SK-N-DZ (cell line): ENCODE data around the gene PRR23E.
A peak's percentile ranks its signal among the peaks of the same experiment; 100 is the strongest.

Source experiments
- DNase-seq: peaks from one replicate; pipeline ENCODE4 v3.0.0-alpha.2; 2015; ENCODE audit warnings: low spot score

Gene PRR23E

DNA sequence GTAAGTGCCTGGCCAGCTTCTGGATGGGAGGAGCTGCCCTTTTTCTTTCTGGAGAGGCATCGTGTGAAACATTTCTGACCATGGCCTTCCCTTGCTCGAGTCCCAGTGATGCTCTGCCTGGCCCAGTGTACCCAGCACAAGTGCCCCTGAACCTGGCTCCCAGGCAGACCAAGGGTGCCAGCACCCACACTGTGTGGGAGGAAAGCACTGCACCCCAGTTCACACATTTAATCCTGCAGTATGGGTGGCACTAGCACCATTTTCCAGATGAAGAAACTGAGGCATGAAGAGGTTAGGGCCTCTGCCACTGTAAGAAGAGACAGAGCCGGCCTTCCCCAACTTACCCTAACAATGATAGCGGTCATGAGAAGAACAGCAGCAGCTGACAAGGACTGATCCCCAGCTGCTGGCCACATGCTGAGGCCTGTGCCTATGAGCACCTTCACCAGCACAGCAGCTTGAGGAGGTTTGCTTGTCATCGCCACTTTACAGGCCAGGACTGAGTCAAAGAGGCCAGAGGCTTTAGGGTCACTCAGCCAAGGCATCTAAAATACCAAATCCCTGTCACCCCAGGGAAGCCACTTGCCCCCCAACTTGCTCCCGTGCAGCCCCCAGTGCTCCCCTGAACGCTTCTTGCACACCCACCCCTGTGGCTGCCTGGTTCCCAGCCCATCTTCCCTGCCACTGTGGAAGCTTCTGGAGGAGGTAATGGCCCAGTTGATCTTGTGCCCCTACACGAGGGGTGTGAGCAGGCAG, 15.0 kb downstream of the PRR23E start:
- DNase-seq = no peak

DNA sequence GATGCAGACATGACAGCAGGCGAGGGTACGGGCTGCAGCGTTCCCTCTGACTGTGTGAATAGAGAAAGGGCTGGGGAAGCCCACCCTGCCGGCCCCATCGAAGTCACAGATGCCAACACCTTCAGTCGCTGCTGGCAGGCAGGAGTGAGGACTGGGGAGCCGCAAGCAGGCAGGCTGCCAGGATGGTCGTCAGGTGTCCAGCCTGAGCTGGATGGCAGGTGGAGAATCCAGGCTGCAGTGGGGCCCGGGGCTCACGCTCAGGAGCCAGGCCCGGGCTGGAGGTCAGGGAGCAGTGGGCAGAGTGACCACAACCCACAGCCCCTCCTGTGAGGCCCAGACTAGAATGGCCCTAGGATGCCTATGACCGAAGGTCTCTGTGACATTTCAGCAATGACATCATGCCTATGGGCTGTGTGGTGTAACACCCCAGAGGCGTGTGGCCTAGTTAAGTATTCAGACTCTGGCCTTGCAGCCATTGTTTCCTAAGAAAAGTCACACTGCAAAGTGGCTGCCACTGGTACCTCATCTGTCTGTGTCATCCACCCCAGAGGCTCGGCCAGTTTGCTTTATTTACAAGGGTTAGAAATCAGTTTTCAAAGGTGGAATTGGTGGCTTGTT, 15.7 kb downstream of the PRR23E start:
- no peak for DNase-seq

DNA sequence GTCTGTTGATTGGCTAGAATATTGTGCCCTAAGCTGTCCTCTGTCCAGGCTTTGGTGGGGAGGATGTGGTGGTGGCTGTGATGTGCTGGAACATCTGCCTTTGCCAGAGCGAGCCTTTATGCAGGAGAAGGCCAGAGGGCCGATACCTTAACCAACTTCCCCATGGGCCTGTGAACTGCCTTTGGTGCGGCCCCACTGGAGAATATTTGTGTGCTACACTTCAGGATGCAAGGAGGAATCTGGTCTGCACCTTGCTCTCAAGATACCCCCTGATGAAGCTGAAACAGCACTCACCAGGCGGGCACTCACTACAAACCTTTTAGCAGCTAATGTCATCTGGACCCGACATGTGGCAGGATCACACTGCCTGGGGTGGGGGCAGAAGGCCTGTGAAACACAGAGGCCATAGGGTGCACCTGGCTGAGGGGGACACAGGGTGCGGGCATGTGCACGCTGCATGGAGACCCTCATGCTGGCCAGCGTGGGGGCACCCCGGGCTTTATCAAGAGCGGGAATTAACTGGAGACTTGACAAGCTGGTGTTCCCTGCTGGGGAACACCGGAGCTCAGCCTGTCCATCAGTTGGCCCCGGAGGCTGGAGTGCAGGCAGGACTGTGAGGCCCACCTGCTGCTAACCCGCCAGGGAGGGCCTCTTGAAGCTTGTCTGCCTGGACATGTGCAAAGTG, 16.4 kb downstream of the PRR23E start:
- no peak for DNase-seq

DNA sequence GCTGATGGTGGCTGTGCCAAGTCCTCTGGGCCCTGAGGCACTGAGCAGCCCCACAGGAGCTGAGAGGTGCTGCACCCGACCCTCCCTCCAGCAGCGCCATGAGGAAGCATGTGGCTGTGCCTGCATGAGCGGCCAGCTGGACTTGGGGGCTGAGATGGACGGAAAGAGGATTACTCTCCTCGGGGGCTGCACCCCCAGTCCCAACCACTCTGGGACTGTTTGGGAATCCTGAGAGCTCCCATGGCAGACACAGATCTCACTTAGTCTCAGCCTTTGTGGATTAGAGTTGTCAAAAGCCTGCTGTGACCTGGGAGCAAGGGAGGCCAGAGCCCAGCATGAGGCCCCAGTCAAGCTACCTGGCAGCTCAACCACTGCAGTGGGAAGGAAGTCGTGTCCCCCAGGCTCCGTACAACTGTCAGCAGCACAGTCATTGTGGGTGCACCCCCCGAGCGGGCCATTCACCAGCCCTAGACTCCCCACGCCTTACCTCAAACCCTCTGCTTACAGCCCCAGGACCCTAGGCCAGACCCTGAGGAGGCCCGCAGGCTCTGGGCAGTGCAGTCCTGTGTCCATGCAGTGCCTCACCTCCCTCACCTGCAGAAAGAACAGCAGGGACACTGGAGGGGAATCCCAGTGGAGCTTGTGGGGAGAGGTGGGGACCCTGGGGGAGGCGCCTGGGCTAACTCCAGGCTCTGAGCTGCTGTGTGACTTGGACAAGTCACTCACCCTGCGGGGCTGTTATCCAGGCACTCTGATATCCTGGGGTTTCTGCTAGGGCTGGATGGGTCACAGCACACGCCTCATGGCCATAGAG, 17.1 kb downstream of the PRR23E start:
- DNase-seq = peak; percentile 40

DNA sequence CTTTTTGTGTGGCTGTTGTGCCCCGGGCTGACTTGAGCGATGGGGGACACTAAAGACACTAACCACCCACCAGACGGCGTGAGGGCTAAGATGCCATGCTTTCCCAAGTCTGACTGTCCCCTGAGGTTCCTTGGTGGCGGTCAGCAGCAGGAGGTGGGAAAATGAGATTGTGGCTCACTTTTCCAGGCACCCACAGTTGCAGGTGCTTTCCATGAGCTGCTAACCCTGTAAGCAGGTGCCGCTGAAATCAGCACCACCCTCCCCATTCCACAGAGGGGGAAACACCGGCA, 17.7 kb downstream of the PRR23E start:
- no peak for DNase-seq

DNA sequence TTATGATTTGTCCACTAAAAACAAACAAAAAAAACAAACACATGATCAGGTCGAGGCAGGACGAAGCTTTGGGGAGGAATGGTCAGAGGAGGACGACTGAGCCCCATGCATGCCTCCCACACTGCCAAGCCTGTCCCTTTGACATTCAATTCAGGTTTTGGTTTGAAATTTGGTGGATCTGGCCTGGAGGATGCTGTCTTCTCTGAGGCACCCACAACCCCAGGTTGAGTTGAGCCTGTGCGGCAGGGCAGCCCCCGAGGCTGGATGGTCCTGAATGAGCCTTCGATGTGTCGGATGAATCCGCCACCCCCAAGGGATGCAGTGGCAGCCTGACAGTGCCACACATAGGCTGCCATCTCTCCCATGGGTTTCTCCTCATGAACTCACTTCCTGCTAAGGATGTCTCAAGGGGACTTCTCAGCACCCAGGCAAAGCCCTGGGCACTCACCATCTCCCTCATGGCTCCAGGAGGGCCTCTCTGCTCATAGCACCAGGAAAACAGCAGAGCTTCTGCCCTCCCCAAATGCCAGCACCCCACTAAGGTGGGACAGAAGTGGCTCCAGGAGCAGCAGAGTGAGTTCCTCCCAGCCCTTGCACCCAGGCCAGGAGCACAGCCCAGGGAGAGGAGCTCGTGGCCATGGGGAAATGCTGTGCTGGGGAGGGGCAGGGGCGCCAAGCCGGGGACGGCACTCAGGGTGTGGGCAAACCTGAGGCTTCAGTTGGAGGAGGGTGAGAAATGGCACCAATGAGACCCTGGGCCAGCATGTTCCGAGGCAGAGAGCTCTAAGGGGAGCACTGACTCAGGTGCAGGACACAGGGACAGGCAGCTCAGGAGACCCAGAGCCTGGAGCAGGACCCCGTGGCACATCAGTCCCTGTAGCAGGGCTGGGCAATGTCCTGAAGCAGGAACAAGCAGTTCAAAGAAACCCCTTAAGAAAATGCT, 18.5 kb downstream of the PRR23E start:
- no peak for DNase-seq

DNA sequence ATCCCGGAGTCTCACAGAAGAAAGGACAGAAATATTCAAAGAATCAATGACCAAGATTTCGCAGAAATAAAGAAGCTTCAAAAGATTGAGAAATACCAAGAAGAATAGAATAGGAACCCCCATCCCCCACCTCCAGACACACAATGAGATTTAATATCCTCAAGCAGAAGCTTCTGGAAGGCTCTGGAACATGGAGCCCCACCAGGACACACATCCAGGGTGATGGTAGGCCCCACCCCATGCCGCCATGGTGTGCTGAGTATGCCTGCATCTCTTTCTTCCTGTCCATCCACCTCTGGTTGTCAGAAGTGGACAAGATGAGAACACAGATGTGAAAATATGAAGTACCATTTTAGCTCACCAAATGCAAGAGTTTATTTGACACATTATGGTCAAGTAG, 19.3 kb downstream of the PRR23E start:
- DNase-seq = no peak

DNA sequence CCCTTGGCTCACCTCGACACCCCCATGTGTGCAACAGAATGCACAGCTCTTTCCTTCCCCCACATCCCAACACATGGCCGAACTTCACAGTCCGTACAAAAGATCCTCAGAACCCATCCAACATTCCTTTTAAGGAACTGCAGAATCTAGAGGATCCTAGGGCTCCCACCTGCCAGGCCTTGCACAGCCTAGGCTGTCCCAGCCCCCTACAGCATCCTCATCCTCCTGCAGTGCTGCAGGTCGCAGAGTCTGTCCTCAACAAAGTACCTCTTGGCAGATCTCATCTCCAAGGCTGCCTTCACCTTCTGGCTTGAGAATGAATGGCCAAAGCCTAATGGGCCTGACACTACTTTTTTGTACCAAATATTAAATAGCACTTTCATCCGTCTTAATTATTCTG, 19.8 kb downstream of the PRR23E start:
- no peak for DNase-seq

DNA sequence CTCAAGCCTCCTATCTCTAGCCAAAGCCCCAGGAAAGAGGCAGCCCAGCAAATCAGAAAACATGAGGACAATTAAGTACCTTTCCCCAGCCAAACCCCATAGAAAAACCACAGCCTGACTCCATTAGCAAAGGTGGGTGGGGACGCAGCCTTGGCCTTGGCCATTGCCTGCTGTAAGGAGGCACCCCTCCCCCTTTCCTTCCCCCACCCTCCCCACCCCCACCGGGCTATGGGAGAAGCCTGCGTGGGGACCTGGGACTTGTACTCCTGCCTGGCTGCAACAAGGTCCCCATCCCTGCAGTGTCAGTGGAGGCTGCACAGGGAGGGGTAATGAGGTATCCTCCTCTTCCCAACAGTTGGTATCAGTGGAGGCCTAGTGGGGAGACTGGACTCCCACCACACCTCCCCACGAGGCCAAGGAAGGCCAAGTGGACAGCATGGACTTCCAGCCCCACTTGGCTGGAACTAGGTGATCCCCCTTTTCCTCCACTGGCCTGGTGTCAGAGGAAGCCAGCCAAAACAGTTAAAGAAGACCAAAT, 20.5 kb downstream of the PRR23E start:
- DNase-seq = no peak

DNA sequence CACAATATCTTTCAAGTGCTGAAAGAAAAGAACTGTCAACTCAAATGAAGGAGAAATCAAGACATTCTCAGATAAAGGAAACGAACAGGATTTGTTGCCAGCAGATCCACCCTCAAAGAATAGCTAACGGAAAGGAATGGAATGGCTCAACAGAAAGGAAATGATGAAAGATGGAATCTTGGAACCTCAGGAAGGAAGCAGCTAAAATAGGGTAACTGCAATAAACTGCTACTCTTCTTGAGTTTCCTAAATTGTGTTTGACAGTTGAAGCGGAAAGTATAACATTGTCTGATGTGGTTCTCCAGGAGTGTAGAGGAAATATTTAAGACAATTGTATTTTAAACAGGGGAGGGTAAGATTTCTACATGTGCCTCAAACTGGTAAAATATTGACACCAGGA, 22.0 kb downstream of the PRR23E start:
- no peak for DNase-seq

DNA sequence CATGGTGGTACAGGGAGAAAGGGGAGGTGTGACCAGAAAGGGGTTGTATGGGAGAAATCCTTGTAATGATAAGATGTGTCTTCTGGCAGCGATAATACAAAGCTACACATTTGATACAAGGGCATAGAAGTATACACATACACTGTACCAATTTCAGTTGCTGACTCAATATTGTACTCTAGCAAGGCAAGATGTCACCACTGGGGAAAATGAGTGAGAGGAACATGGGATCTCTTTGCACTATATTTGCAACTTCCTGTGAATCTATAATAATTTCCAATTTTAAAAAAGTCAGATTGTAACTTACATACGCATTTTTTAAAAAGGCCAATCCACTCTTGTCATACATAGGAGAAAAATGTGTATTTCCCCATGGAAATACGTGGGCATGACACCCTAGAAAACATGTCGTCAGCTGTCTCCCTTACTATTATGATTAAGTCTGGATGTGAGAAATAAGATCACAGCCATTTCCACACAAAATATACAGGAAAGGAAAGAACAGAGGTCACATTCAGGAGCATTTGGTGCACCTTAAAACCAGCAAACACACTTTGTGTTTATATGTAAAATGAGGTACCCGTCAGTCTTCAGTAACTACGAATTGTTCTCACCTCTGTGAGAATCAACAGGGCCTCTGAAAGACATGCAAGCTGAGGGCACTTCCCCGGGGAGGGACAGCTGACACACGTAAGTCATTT, 22.9 kb downstream of the PRR23E start:
- DNase-seq = no peak

DNA sequence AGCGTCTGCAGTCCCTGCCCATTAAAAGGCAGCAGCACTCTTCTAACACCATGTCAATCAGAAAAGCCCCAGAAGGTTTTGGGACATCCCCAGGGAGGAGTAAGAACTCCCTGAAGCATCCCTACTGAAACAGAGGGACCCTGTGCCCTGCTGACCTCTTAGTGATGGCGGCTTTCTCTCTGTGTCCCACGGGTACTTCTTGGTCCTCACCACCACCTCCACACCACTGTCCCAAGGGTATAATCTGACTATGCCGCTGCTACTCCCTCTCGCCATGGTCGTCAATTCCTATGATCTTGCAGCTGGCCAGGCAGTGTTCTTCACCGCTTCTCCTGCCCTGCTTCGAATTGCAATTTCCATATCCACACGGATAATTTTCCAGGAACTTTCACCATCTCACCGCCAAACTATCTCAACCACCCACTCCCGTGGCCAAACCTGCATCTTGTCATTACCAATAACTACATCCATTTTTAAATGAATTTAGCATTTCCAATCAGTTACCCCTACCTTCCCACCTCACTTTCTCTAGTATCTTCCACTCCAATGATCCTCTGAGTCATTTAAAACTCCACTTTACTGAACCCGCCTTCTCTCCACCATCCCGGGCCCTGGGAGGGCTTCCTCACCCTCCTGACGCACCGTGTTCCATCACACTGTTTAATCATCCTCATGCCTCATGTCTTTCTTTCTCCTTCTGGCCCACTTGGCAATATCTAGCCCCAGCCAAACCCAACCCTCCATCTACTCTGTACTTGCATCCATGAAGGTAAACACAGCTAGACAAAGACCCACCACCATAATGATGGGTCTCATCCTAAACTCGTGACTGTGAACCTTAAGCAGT, 23.7 kb downstream of the PRR23E start:
- DNase-seq = no peak

DNA sequence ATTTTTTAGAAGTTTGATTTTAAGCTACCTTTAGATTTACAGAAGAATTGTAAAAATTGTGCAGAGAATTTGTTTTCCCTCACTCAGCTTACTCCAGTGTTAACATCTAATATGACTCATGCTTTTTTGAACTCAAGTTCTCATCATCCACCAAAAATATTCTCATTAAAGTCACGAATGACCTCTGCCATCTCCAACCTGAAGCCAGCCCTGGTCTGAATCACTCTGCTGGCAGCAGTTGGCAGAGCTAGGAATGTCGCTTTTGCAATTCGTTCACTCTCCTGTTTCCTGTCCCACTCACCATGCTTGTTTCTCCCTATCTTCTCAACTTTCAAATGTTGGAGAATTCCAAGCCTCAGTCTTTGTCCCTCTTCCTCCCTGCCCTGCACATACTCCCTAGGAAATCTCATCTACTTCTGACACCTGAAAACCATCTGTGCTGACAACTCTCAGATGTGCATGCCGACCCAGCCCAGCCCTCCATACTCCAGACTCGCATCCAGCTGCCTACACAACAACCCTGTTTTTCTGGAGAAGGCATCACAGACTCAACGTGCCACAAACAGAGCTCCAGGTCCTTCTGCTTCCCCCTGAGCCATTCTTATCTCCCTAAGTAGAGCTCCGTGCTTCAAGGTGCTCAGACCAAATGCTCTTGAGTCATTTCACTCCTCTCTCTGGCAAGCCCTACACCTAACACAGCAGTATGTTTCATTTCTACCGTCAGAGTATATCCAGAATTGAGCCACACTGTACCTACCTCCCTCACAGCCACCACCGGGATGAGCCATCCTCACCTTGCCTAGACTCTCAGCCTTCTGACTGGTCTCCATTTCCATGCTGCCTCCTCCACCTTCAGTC, 24.9 kb downstream of the PRR23E start:
- DNase-seq = no peak

DNA sequence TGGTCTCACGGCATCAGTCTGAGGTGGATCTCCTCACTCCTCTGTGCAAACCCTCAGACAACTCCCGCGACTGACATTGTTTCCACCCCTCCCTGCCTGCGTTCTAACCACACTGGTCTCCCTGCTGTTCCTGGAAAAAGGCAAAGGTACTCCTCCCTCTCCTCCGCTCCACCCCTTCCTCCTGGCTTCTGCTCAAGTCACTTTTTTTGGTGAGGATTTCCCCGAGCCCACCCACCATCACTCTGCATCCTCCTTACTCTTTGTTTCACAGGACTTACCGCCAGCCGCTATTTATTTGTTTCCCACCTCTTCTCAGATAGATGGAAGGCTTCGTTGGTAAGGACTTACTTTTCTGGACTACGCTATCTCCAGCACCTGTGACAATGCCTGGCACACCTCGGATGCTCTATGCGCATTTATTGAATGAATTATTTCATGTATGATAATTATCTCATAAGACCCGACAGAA, 25.6 kb downstream of the PRR23E start:
- no peak for DNase-seq

DNA sequence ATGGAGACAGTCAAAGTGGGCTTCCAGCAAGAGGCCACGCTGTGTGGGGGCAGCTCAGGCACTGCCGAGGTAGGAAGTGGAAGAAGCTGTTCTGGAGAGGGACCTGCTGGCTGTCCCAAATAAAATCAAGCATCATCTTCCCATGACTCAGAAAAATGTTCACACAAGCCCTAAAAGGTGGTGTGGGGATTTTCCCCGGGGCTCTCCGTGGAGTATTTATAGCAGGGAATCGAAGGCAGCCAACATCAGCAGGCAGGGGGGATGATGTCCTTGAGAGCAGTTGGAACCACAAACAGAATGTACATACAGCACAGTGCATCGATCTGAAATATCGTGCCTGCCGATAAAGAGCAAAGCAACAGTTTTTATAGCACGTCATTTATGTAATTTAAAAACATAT, 27.6 kb downstream of the PRR23E start:
- no peak for DNase-seq

DNA sequence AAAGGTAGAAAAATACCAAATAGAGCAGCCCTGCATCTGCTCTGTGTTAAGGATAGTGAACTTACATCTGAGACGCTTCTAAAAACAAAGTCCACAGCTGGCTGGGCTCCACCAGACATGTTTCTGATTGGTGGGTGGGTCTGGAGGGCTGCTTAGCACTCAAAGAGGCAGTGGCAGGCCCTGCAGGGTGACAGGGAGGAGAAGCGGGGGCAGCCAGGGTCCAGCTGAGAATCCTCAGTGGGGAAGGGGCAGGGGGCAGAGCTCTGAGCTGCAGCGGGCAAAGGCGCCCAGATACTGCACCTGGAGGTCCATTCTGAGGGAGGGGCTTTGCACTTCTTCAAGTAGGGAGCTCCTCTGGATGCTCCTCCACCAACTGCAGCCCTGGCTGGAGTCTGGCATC, 28.1 kb downstream of the PRR23E start:
- DNase-seq = peak; percentile 34

DNA sequence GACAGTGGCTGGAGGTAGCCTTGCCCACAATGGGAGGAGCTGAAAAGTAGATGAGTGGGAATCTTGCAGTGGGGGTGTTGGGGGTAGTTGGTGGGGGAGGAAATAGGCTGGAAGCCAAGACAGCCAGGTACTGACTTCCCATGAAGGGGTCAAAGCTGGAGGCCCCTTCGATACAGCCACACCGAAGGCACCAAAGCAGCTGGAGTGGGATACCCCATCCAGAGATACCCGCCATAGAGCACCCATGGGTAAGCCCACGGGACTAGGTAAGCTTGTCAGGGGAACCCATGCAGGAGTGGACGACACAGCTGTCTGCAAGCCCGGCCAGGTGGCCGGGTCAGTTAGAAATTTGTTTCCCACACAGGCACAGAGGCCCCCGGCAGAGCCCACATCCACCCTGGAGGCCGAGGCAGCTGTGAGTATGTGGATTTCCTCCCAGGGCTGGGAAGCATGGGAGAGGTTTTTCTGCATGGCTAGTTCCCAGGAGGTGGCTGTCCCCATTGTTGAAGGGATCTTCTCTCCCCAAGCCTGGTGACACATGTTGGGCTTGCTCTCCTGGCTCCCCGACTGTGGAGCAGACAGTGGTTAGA, 28.6 kb downstream of the PRR23E start:
- no peak for DNase-seq

DNA sequence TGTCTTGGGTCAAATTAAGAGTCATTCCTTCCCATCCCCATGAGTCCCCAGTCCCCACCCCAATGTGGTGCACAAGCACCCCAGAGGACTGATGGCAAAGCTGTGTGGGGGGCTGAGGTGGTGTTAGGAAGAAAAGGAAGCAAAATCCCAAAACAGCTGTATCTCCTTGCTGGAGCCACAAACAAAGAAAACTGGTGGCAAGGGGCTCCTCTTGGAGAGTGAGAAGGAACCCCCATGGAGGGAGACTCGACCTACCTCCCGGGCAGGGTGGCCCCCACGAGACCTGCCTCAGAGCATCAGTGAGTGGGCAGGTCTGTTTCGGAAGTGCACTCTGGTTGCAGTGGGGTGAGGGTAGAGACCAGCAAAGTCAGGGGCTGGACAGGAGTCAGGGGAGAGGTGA, 29.2 kb downstream of the PRR23E start:
- no peak for DNase-seq
